Measurements from ENCODE around the gene DBN1.
"Not testable (repeated sequence)": the region's sequence is repeated elsewhere in the genome, so short reads cannot be mapped to it uniquely, and the experiment has no call there.

DBN1 gene

DNA sequence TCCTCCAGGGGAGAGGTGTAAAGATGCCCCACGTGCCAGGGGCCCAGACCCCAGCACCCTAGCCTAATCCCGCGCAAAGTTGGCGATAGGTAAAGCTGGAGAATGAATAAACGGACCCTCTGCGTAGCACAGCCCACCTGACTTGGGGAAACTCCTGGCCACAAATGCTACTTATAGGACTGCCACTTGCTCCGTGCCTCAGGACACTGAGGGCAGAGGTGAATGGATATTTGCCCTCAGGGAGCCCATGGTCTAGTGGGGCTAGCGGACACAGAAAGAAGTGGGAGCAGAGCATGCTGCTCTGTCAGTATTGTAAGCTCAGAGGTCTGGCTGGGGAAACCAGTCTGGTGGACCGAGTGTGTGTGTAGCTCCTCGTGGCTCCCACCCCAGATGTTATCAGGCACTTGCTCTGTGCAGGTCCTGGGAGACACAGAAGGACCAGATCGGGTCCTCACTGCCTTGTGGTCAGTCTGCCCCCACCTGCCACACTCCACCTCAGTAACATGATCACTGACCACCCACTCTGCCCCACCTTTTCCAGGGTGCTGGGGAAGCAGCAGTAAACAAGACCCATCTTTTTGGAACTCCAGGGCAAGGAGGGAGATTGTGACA lies 46.1 kb downstream of the DBN1 start:
- no peak for DNase-seq

DNA sequence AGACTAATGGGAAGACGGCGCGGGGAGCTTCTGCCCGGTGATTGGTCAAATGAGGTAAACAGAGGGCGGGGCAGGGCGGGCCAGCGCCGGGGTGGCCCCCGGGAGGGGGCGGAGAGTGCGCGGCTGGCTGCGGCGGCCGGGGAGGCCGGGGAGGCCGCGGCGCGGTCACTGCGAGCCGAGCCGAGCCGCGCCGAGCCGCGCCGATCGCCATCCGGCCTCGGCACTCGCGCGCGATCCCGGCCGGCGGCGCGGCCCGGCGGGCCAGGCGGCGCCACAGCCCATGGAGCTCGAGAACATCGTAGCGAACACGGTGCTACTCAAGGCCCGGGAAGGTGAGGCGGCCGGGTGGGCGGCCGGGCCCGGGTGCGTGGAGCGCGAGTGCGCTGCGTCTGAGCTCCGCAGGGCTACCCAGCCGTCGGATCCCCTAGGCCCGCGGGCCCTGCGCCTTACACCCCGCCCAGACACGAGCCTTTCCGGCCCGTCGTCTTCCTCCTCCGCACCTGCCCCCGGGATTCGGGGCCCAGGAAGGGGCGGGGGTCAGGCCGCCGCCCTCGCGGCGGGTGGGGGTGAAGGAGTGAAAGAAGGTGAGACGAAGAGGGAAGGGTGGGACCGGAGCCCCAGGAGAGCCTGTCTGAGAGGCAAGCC lies 46.7 kb downstream of the DBN1 start, which contains the start of gene GRK6:
TSS of gene GRK6 (plus strand) at position 111 of the 645 bp plus-strand sequence. CDS start at position 281, 170 bp downstream.
- DNase-seq, result no peak

DNA sequence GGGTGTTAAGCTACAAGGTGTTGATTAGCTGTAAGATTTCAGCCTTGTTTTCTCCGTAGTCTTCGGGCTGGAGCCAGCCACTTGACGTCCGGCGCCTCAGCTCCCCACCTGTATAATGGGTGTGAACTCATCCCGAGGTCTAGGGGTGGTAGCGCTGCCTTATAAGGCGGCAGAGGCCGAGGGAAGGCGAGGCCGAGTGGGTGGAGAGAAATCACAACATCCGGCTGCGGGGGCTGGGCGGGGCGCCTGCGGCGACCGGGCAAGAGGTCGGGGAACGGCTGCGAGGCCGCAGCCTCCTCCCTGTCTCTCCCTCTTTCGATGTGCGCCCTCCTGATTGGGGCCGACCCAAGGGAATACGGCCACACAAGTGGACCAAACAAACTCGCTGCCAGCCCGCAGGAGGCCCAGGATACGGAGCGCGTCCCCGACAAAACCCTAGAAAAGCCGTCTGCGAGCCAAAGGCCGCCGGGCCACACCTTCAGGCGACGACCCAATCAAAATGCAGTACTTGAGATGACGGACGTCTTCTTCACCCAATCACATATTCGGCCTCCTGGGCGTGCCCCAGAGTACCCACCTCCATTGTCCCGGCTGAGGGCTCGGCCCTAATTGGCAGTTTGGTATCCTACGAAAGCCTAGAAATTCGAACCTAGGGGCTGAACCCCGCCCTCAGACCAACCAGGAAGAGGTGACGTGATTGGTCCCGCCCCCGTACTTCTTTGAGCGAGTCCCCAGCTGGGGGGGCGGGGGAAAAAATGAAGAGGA lies 47.5 kb downstream of the DBN1 start:
- peak; percentile 99 to 100 for DNase-seq

DNA sequence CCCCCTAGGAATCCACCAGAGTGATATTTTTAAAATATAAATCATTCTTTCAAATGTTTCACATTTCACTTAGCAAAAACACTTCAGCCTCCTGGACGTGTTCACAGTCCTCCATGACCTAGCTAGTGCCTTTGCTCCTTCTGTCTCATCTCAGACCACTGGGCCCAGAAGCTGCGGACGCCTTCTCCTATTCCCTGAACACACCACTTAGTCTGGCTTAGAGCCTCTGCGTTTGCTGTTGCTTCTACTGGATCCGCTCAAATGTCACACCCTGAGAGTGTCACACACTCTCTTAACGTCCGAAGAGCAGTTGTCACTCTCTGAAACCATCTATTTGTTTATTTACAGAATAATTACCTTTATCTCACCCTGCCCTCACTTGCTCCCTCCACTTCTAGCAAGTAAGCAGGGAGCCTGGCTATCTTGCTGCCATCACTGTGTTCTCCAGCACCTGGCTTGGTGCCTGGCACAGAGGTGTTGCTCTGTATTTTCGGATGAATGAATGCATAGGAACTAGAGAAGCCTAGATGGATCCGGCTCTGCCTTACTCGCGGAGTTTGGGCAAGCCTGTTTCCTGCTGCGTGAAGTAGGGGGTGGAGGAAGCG lies 48.1 kb downstream of the DBN1 start:
- DNase-seq, result no peak

DNA sequence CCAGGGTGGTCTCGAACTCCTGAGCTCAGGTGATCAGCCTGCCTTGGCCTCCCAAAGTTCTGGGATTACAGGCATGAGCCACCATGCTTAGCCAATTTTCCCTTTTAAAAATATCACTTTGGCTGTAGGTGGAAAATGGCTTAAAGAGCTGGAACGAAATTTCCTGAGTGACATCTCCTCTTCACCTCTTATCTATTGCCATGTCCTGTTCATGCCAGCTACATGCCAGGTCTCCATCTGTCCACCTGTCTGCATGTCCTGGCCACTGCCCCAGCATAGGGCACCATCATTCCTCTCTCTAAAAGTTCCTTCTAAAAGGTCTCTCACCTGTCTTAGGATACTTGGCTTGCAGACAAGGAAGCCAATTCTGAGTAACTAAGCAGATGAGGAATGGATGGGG lies 49.8 kb downstream of the DBN1 start:
- no peak for DNase-seq

DNA sequence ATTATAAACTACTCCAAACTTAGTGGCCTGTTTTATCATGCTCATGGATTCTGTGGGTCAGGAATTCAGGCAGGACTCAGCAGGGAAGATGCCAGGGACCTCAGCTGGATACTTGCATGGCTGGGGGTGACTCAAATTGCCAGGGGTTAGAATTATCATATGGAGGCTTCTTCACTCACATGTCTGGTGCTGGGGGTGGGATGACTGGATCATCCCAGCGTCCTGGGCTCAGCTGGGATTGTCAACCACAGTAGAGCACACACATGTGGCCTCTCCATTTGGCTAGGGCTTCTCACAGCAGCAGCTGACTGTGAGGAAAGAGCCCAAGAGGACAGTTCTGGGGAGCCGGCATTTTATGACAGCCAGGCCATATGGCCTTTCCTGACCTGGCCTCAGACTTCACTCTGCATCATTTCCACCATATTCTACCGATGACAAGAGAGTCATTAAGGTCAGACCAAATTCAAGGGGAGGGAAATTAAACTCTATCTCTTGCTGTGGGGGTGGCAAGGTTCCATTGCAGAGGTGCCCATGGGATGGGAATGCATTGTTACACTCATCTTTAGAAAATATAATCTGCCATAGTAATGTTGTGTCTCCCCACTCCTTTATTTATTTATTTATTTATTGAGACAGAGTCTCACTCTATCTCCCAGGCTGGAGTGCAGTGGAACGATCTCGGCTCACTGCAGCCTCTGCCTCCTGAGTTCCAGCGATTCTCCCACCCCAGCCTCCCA lies 52.2 kb downstream of the DBN1 start:
- DNase-seq, result no peak

DNA sequence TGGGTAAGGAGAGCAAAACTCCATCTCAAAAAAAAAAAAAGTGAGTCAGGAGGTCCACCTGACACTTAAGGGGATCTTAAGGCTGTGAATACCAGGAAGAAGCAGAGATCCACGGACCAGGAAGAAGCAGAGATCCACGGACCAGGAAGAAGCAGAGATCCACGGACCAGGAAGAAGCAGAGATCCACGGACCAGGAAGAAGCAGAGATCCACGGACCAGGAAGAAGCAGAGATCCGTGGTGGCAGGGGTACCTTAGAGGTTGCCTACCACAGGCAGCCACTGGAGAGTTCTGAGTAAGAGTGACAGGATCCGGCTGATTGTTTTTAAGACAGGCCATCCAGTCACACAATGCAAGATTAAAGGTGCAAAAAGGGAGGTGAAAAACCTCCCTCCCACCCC lies 53.0 kb downstream of the DBN1 start:
- DNase-seq, result not testable (repeated sequence)

DNA sequence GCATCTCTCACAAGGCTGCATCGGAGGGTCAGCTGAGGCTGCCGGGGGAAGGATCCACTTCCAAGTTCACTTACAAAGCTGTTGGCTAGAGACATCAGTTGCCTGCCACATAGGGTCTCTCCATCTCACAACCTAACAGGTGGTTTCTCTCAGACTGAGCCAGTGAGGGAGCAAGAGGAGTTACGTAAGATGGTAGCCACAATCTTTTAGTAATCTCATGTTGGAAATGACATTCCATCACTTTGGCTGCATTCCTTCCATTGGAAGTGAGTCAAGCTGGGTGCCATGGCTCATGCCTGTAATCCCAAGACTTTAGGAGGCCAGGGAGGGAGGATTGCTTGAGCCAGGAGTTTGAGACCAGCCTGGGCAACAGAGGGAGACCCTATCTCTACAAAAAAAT lies 54.4 kb downstream of the DBN1 start:
- DNase-seq, result no peak

DNA sequence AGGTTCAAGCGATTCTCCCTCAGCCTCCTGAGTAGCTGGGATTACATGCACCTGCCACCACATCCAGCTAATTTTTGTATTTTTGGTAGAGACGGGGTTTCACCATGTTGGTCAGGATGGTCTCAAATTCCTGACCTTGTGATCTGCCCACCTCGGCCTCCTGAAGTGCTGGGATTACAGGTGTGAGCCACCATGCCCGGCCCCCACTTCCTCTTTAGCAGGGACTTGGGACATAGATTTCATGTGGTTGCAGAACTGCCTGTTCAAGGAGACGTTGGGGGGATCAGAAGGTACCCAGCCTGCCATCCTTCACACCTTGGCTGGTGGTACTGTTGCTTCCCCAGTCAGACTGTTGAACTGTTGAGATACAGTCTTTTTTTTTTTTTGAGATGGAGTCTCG lies 56.4 kb downstream of the DBN1 start:
- not testable (repeated sequence) for DNase-seq

DNA sequence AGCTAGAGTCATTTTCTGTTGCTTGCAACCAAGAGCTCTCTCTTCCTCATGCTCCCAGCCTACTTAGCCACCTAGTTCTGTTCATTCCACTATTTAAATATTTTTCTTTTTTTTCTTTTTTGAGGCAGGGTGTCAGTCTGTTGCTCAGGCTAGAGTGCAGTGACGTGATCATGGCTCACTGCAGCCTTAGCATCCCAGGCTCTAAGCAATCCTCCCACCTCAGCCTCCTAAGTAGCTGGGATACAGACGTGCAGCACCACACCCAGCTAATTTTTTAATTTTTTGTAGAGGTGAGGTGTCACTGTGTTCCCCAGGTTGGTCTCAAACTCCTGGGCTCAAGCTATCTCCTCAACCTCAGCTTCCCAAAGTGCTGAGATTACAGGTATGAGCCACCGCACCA lies 59.0 kb downstream of the DBN1 start:
- DNase-seq, result no peak

DNA sequence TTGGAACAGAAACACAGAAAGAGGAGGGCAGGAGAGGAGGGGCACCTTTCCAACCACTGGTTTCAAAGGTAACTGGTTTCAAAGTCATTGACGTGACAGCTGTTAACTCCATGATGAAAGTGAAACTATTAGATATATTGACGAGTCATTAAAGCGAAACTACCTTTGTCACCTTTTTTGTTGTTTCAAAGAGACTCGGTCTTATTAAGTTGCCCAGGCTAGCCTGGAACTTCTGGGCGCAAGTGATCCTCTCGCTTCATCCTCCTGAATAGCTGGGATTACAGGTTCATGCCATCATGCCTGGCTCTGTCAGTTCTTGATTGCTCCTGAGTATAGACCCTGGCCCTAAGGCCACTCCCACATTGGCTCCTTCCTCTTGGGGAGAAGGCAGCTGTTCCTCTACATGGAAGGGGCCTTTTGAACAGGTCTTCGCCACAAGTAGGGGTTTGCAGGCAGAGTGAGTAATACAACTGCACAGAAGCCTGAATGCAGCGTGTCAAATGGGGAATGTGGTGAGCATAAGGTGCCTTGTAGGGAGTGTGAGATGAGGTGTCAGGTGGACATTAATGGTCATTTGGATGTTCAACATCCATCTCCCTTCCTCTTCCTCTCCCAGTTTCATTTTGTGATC lies 60.7 kb downstream of the DBN1 start:
- DNase-seq, result no peak

DNA sequence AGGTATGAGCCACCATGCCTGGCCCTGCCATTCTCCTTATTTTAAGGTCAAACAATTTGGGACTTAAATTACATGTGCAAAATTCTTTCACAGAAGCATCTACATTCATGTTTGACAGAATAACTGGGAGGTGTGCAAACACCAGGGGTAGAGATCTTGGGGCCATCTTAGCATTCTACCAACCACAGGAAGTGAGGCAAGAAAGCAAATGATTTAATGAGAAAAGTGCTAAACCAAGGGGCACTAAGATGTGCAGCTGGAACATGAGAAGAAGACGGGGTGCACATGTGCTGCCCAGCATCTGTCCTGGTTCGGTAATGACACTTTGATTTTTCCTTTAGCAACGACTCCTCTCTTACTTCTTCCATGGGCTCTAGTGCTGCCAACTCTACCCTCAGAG lies 62.9 kb downstream of the DBN1 start:
- no peak for DNase-seq

DNA sequence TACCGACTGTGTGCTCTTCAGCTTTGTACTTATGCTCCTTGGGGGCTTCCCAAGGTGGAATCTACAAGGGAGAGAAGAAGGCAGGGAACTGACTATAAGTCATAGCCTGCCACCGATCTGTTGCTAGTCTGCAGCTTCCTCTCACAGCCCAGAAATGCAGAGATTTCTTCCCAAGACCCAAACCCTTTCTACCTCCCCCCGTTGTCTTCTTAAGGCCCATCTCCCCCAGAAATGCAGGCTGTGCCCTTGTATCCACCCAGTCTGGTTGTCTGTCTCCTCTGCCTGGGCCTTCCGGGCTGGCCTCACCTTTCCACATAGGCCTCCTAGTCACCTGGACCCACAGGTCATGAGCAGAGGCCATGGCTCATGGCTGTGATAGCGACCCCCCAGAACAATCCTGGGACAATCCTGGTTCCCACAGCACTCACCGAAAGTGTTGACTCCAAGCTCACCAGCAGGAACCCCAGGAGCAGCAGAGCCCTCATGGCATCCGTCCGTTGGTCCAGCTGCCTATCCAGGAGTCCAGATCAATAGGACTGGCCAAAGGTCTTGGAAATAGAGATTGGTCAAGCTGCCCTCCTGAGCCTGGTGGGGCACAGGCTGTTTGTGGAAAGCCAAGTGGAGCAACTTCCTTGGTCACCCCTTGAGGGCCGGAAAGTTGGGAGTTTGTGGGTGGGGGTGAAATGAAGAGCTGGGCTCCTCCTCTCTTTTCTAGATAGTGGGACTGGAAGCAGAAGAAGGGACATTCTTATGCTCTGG lies 64.2 kb downstream of the DBN1 start, which contains the start of gene F12:
TSS of gene F12 (minus strand) at position 522 of the 759 bp plus-strand sequence. CDS start at position 485, 37 bp downstream.
- DNase-seq, result no peak
